Measurements from ENCODE around the gene PCNX1.
"Not testable (repeated sequence)": the region's sequence is repeated elsewhere in the genome, so short reads cannot be mapped to it uniquely, and the experiment has no call there.

Gene PCNX1

GRCh38 chr14:71141701-71142374 is 234.6 kb downstream of the PCNX1 start:
- DNase-seq (ENCODE audit: extremely low read depth, low read depth) = no peak
- TF ChIP-seq CTCF (IDR thresholded peaks at IDR 0.05; ENCODE audit: low read depth, low read length, missing control alignments) = no peak
- H3K4me3 ChIP-seq (replicated peaks; ENCODE audit: low read depth, low read length) = no peak overlapping the region

DNA sequence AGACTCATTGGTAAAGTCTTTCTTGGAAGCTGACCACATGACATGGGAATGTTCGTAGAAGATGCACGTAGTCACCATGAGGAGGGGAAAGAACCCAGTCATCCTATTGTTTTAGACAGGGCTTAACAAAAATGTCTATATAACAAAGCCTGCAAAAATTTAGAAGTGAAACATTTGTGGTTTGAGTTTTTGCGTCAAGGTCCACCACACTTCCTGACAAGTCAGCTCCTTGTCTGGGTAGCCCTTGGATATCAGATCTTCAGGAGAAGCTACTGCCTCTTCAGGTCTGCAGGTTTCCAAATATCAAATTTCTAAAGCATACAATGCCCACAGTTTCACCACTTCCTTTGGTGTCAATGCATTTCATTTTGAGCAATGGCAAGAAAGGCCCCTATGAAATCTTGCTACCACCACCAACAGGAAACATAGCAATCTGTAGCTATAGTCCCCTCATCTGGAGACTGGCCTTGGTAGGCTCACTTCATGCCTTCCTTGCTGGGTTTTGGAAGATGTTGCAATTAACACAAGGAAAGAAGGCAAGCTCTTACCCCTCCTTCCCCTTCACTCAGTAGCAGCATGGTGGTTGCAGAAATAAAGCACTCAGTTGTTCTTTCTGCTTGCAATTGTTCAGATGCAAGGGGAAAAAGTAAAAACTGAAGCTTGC is 235.2 kb downstream of the PCNX1 start:
- TF ChIP-seq CTCF (IDR thresholded peaks at IDR 0.05; ENCODE audit: low read depth, low read length, missing control alignments) = no peak
- DNase-seq (ENCODE audit: extremely low read depth, low read depth) = peak; percentile 78
- H3K4me3 ChIP-seq (replicated peaks; ENCODE audit: low read depth, low read length) = no peak overlapping the region

DNA sequence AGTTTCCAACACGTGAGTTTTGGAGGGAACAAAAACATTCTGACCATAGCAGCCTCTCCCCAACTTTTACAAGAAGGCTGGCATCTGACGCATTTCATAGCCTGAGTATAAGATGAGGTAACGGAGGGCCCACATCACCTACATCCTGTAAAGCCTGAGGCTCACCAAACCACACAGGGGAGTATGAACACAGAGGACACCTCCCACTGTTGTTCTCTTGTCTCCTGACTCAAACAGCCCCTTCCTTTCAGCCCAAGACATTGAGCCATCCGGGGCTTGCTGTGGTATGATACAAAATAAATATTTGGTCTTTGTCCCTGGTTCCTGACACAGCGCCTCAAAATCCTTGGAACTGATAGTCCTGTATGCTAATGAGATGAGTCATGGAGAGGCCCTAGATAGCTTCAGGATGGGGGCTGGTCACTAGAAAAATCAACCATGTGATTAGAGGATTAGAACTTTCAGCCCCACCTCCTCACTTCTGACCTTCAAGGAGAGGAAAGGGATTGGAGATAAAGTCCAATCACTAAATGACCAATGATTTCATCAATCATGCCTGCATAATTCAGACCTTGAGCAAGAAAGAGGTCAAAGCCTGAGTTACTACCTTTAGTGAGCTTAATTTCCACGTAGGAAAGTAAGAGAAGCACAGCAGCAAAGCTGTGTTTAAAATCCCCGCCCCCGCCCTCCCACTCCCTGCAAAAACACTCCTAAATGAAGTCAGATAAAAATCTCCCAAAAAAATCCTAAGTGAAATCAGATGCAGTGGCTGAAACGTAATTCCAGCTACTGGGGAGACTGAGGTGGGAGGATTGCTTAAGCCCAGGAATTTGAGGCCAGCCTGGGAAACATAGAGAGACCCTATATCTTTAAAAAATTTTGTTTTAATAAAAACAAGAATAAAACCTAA is 236.4 kb downstream of the PCNX1 start:
- DNase-seq (ENCODE audit: extremely low read depth, low read depth) = no peak
- H3K4me3 ChIP-seq (replicated peaks; ENCODE audit: low read depth, low read length) = no peak overlapping the region
- no peak for TF ChIP-seq CTCF (IDR thresholded peaks at IDR 0.05; ENCODE audit: low read depth, low read length, missing control alignments)

DNA sequence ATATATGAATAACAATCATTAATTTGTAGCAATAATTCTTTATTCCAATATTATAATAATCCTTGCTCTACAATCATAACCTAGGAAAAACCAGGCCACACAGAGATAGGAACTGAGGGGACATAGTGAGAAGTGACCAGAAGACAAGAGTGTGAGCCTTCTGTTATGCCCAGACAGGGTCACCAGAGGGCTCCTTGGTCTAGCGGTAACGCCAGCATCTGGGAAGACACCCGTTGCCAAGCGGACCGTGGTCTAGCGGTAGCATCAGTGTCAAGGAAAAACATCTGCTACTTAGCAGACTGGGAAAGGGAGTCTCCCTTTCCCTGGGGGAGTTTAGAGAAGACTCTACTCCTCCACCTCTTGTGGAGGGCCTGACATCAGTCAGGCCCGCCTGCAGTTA is 240.1 kb downstream of the PCNX1 start:
- not testable (repeated sequence) for H3K4me3 ChIP-seq (replicated peaks; ENCODE audit: low read depth, low read length); DNase-seq (ENCODE audit: extremely low read depth, low read depth)

DNA sequence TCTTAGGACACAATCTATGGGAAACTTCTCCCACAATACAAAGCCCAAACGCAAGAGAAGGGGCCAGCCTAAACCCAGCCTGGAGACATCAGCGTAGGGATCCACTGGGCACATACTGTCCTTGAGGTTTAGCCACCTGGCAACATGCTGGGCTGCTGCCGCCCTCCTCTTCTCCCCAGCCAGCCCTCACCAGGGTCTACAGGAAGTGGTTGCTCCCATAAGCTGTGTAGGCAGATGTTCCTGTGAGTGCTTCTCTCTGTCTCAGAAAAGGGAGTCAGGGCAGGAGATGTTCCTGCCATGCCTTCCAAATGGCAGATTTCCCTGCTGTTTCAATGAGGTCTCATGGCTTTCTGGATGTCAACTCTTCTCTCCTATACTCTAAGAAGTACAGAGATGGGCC is 241.4 kb downstream of the PCNX1 start:
- no peak for DNase-seq (ENCODE audit: extremely low read depth, low read depth)
- TF ChIP-seq CTCF (IDR thresholded peaks at IDR 0.05; ENCODE audit: low read depth, low read length, missing control alignments) = no peak
- H3K4me3 ChIP-seq (replicated peaks; ENCODE audit: low read depth, low read length) = no peak overlapping the region

DNA sequence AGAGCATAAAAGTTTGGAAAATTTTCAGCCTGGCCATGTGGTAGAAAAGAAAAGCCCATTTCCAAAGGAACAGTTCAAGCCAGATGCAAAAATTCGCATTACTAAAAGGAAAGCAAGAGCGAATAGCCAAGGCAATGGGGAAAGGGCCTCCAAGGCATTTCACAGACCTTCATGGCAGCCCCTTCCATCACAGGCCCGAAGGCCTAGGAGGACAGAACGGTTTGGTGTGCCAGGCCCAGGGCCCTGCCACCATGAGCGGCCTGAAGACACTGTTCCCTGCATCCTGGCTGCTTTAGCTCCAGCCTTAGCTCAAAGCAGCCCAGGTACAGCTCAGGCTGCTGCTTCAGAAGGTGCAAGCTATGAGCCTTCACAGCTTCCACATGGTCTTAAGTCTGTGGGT is 243.5 kb downstream of the PCNX1 start:
- no peak for TF ChIP-seq CTCF (IDR thresholded peaks at IDR 0.05; ENCODE audit: low read depth, low read length, missing control alignments)
- no peak for DNase-seq (ENCODE audit: extremely low read depth, low read depth)
- no peak overlapping the region for H3K4me3 ChIP-seq (replicated peaks; ENCODE audit: low read depth, low read length)

DNA sequence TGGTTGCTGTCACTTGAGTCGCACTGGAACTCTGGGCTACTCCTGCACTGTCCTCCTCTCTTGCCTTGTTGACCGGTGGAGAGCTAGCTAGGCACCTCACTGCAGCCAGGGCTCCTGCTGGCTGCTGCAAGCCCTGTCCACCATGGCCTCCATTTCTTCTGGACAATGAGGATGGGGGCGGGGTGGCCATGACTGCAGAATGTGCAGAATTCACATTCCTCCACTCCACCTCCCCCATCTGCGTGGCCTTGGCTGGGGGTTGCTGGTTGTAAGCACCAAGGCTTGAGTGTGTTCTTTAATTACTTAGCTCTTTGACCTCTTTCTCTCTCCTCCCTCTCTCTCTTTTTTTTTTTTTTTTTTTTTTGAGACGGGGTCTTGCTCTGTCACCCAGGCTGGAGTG is 248.5 kb downstream of the PCNX1 start:
- no peak for DNase-seq (ENCODE audit: extremely low read depth, low read depth)
- no peak for TF ChIP-seq CTCF (IDR thresholded peaks at IDR 0.05; ENCODE audit: low read depth, low read length, missing control alignments)

More for the DNA sequence above, 248.5 kb downstream of the PCNX1 start:
- H3K4me3 ChIP-seq (replicated peaks; ENCODE audit: low read depth, low read length) = no peak overlapping the region

All from HFF-Myc (cell line).